ENCODE measurements around the gene SLC2A9.

SLC2A9 gene

GRCh38 chr4:10045481-10045880 is 24.2 kb upstream of the SLC2A9 start:
- no peak for DNase-seq (ENCODE audit: low read depth in 2 of 2)

DNA sequence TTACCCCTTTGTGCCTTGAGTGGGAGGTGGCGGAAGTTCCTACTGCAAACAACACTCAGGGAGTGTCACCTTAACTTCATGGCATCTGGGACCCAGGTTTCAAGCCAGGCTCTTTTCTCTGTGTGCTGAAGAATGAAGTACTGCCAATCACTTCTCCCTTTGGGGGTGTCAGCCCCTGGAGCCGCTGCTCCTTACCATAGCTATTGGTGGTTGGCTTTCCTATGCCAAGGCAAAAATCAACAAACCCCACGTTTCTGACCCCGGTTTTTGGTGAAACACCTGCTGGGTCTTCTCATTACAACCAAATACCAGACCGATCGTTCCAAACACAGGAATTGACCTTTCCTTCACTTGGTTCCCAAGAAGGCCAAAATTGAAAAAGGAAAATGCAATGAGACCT is 19.7 kb upstream of the SLC2A9 start:
- no peak for DNase-seq (ENCODE audit: low read depth in 2 of 2)

- no peak for DNase-seq (ENCODE audit: low read depth in 2 of 2)
Measured at GRCh38 chr4:10040049-10040892, 19.0 kb upstream of the SLC2A9 start.

DNA sequence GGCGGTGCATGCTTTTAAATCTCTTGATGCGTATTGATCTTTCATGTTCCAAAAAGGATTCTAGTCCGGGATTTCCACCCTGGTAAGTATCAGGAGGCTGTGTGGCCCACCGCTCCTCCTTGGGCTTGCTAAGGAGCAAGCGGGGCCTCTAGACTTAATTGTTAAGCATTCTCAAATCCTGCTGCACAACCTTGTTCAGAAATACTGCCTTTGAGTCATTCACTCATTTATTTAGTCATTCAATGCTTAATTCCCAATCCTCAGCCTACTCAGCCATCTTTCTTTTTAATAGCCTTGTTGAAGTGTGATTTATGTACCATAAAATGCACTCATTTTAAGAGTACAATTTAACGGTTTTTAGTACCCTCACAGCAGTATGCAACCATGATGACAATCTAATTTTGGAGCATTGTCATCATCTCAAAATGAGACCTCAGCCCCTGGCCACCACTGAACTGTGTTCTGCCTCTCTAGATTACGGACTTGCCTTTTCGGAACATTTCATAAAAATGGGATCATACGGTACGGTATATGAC is 15.6 kb upstream of the SLC2A9 start:
- DNase-seq (ENCODE audit: low read depth in 2 of 2), result no peak

DNA sequence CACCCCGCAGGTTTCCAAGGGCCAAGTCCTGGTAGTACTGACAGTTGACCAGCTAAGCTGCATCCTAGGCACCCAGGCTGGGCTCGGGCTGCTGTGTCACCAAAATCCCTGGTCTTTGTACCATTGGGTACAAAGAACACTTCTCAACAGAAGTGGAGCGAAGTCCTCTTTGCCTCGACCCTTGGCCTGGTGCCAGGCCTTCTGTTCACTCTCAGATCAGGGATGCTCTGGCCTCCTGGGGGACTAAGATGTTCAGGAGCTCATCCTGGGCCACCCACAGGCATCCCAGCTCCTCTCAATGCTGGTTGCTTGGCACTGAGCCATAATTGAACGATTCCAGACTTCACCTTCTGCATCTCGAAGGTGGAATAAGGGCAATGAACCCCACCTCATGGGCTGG is 13.8 kb upstream of the SLC2A9 start:
- no peak for DNase-seq (ENCODE audit: low read depth in 2 of 2)

DNA sequence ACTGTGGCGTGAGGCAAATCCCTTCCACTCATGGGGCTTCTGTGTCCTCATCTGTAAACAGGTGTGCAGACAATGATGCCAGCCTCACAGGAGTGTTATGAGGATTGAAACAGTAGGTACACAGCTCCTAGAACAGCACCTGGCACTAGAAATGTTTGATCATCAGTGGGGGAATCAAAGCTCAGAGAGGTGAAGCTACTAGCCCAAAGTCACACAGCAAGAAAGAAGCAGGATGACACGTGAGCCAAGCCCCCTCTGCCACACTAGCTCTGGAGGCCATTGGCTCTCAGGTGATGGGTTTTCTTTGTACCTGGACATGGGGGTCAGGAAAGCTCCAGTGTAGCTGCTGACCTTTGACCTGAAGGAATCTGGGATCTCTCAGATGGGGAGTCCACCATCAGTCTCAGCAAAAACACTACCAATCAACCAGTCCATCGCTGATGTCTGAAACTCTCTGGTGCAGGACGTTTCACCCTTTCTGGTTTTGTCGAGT is 13.4 kb upstream of the SLC2A9 start:
- no peak for DNase-seq (ENCODE audit: low read depth in 2 of 2)

DNA sequence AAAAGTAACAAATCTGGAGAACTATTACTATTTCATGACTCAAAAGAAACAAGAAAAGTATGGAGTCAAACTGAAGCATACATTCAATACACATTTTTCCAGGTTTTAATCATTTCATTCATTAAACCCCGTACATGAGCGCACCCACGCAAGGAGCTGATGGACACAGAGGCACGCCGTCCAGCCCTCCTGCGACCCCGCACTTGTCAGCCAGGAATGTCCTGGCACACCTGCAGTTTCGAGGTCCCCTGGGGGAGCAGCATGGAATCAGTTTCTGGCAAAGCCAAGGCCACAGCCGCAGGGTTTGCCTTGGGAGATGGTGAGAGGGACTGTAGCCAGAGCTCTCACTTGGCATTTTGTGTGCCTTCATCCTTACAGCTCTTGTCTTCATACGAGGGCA is 12.8 kb upstream of the SLC2A9 start:
- no peak for DNase-seq (ENCODE audit: low read depth in 2 of 2)

DNA sequence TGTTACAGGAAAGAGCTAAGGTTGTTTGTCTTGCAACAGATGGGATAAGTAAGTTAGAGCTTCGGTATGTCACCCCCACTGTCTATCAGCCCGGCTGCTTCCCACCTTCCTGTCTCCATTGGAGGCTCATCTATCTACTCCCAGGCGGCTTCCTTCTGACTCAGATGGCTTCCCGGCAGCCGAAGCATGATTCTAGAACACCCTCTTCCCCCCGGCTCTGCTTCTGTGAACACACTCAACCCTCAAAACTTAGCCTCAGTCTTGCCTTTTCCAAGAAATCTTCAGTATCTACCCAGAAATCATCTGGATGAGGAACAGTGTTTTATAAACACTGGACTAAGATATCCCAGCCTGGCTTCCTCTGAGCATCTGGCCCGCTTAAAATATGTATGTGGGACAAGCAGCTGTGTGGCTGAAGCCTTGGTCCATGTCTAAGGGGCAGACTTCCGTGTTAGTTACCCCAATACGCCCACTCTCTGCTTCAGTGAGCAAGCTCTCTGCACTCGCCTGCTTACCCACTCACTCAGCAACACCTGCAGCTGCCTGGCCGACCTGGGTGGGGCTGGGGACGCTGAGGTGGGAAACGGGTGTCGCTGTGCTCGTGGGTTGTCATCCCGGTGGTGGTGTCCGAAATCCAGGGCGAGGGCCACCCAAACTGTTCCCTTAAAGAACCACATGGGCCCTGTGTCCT is 12.0 kb upstream of the SLC2A9 start:
- no peak for DNase-seq (ENCODE audit: low read depth in 2 of 2)

DNA sequence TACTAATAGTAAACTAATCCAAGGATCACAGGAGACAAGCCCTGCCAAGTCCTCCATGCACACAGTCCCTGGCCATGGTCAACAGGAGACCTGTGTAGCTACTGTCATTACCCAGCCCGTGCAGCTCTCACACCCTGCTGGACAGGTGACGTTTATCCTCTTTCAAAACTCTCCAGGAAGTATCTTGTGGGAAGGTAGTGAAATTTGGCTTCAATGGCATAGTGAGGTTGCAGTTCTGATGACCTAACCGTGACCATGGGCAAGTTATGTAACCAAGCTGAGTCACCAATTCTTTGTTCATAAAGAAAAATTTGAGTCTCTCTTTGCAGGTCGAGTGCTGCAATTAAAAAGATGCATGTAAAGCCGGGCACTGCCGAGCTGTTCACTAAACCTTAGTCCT is 11.3 kb upstream of the SLC2A9 start:
- no peak for DNase-seq (ENCODE audit: low read depth in 2 of 2)

DNA sequence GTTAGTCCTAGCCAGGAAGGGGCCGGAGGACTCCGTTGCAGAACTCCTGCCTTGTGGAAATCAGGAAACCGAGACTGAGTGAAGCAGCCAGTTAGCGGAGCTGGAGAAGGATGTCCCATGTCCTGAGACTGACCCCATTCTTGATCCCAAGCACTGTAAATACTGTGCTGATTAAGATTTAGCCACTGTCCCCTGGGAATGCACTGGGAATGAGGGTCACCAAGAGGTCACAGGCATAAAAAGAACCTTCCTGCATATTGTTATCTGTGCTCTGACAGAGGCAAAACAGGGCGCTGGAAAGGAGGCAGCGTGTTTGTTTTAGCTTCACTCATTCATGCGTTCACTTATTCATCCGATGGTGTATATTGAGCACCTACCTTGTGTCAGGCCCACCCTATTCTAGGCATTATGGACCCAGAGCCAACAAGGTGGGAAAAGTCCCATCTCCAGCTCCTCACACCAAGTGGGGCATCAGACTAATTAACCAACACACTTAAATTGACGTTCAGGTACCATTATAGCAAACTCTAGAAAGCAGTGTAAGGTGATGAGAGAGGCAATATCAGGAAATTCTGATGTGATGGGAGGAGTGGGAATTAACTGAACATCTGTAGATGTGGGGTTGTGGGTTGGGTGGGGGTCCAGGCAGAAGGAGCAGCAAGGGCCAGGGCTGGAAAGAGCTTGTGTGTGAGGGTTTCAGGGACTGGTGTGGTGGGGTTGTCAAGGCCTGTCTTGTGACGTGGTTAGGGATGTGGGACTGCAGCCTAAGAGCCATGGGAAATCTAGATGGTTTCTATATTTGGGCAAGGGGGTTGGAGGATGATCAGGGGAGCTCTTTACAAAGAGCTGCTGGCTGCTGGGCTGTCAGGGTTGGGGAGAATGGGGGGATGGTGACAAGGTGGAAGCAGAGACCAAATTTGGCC is 10.6 kb upstream of the SLC2A9 start:
- DNase-seq (ENCODE audit: low read depth in 2 of 2), result no peak

DNA sequence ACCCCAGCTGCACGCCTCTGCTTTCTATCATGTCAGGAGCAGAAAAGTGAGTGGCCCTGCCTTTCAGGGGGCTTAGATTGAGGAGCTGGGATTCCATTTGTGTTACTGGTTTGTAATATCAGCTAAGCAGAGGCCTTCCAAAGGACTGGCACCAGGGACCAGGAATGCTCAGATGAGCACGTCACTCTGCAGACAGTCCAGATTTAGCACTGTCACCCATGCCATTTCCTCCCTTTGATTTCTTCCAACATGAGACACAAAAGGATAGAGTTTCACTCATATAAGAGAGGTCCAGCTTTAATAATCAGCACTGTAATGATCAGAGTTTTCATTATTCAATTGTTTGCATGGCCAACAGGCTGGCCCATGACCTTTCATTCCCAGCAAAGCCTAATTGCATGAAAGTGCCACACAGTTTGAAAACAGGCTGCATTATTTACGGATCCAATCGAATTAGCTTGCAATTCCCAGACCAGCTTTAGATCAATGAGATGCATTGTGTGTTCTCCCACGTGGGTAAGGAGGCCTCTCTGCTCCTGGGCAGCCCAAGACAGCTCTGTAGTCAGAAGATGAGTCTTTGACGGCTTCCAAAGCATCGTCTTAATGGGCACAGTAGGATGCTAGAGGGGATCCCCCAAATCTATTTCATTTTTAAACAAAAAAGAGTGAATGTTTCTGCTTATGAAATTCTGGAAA is 9.8 kb upstream of the SLC2A9 start:
- no peak for DNase-seq (ENCODE audit: low read depth in 2 of 2)

- DNase-seq (ENCODE audit: low read depth in 2 of 2), result no peak
Measured at GRCh38 chr4:10029403-10029802, 8.1 kb upstream of the SLC2A9 start.

- DNase-seq (ENCODE audit: low read depth in 2 of 2), result no peak
Measured at GRCh38 chr4:10028910-10029309, 7.6 kb upstream of the SLC2A9 start.

GRCh38 chr4:10026485-10026884 is 5.2 kb upstream of the SLC2A9 start:
- no peak for DNase-seq (ENCODE audit: low read depth in 2 of 2)

- DNase-seq (ENCODE audit: low read depth in 2 of 2), result no peak
Measured at GRCh38 chr4:10025230-10025806, 4.0 kb upstream of the SLC2A9 start.

DNA sequence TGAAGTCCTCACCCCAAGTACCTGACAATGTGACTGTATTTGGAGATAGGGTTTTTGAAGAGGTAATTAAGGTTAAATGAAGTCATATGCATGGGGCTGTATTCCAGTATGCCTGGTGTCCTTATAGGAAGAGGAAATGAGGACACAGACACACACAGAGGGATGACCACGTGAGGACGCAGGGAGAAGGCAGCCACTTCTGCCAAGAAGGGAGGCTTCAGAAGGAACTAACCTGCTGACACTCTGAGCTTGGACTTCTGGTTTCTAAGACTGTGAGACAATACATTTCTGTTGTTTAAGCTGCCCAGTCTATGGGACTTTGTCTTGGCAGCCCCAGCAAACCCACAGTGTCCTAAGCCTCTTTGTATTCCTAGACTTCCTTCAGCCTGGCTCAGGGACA is 3.0 kb upstream of the SLC2A9 start:
- DNase-seq (ENCODE audit: low read depth in 2 of 2), result no peak

DNA sequence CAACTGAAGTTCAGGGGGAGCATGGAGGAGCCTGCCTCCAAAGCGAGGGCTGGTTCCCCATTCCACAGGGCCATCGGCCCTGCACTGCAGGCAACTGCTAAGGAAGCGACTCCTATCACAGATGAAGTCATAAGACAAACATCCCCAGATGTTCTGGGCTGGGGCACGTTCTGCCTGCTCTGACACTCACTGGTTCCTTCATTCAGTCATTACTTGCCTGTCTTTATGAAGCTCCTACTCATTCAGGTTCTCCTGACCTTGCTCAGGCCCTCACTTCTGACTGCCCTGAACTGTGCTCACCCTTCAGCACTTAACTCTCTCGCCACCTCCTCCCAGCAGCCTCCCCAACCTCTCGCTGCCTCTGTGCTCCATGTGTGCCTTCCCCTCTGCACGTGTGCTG is 2.5 kb upstream of the SLC2A9 start:
- no peak for DNase-seq (ENCODE audit: low read depth in 2 of 2)

- no peak for DNase-seq (ENCODE audit: low read depth in 2 of 2)
Measured at GRCh38 chr4:10023050-10023419, 1.7 kb upstream of the SLC2A9 start.

GRCh38 chr4:10022346-10023049 is 1.2 kb upstream of the SLC2A9 start:
- no peak for DNase-seq (ENCODE audit: low read depth in 2 of 2)

DNA sequence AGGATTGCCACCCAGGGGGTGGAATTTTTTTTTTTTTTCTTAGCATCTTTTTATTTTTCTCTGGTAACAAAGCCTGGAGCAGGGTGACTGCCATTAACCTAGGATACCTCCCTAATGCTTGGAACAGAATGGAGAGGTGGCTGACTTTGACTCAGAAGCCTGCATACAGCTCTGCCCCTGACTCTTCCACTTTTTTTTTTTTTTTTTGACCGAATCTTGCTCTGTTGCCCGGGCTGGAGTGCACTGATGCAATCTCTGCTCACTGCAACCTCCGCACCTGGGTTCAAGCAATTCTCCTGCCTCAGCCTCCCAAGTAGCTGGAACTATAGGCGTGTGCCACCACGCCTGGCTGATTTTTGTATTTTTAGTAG is 341 bp upstream of the SLC2A9 start:
- DNase-seq (ENCODE audit: low read depth in 2 of 2), result no peak

Data from stimulated activated CD4-positive, alpha-beta T cell treated with anti-CD3 and anti-CD28 coated beads, Interleukin-1b, Interleukin-23, amount 100 ng/mL, for 4 hours (primary cell).